Globus pallidus (tissue), 1 donor: ENCODE results near the gene DUSP9.

ENCODE experiments used
- DNase-seq: peaks from one replicate; pipeline ENCODE4 v3.0.0-alpha.2; 2015; ENCODE audit warnings: low spot score

DUSP9 gene

GRCh38 chrX:153649178-153649914 lies 2.3 kb downstream of the DUSP9 start:
- no peak for DNase-seq

- DNase-seq = no peak
Measured at GRCh38 chrX:153649915-153650782, 3.1 kb downstream of the DUSP9 start.

- no peak for DNase-seq
Measured at GRCh38 chrX:153650959-153651358, 4.0 kb downstream of the DUSP9 start.

- no peak for DNase-seq
Measured at GRCh38 chrX:153651540-153652079, 4.6 kb downstream of the DUSP9 start.

- no peak for DNase-seq
Measured at GRCh38 chrX:153653556-153653955, 6.6 kb downstream of the DUSP9 start.

GRCh38 chrX:153657161-153657560 lies 10.2 kb downstream of the DUSP9 start:
- no peak for DNase-seq

- no peak for DNase-seq
Measured at GRCh38 chrX:153659268-153659667, 12.3 kb downstream of the DUSP9 start.

- DNase-seq = no peak
Measured at GRCh38 chrX:153662266-153662665, 15.3 kb downstream of the DUSP9 start.

- DNase-seq = no peak
Measured at GRCh38 chrX:153665726-153666306, 18.8 kb downstream of the DUSP9 start.

- no peak for DNase-seq
Measured at GRCh38 chrX:153667281-153667955, 20.4 kb downstream of the DUSP9 start.

- peak; percentile 85 for DNase-seq
Measured at GRCh38 chrX:153667956-153668396, 21.0 kb downstream of the DUSP9 start.

GRCh38 chrX:153668423-153669173 lies 21.6 kb downstream of the DUSP9 start:
- no peak for DNase-seq

GRCh38 chrX:153669174-153669890 lies 22.3 kb downstream of the DUSP9 start:
- DNase-seq = no peak

- DNase-seq = no peak
Measured at GRCh38 chrX:153669901-153670731, 23.1 kb downstream of the DUSP9 start.

- no peak for DNase-seq
Measured at GRCh38 chrX:153670748-153671588, 24.0 kb downstream of the DUSP9 start.

- no peak for DNase-seq
Measured at GRCh38 chrX:153671589-153672530, 24.9 kb downstream of the DUSP9 start.
